Esophagus squamous epithelium (tissue), 4 donors: ENCODE measurements around the gene RAB19.

ENCODE experiments used
- CTCF ChIP-seq, 6 experiments: fragments of 450-650 bp in 4 of 6; fragments of 200-600 bp in 2 of 6; sonication (generic) in 2 of 6; IDR thresholded peaks; one replicate each; pipeline ENCODE4 v1.5.1; 2016 to 2019; ENCODE audit warnings: antibody characterized with exemption in 6 of 6, mild to moderate bottlenecking in 4 of 6, moderate library complexity in 4 of 6
- POLR2A ChIP-seq, 4 donors: fragments of 450-650 bp; IDR thresholded peaks; one replicate each; pipeline ENCODE4 v1.6.1; 2017; ENCODE audit warnings: antibody characterized with exemption in 4 of 4, mild to moderate bottlenecking in 4 of 4, moderate library complexity in 3 of 4

DNA sequence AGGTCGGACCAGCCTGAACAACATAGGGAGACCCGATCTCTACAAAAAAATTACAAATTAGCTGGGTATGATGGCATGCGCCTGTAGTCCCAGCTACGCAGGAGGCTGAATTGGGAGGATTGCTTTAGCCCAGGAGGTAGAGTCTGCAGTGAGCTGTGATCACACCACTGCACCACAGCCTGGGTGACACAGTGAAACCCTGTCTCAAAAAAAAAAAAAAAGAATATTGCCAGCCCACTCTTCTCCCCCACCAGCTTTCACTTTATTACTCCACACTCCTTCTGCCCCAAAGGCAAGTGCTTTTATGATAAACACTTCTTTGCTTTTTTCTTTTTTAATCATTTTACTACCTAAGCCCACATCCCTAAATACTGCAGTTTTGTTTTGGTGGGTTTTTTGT lies 14.8 kb downstream of the RAB19 start:
- TF ChIP-seq CTCF (IDR thresholded peaks at IDR 0.05) (no peak), POLR2A (IDR thresholded peaks at IDR 0.05) (no peak)
